IPS-18c (cell line): ENCODE results near the gene IKBKE.

Source experiments
- H3K4me3 ChIP-seq: 2 replicates; pipeline ENCODE4 v1.7.0; 2013; ENCODE audit warnings: low read depth, mild to moderate bottlenecking, low read length, moderate library complexity; ENCODE audit not compliant: insufficient read depth
- H3K9me3 ChIP-seq: one replicate; pipeline ENCODE4 v1.6.1; 2013; ENCODE audit warnings: mild to moderate bottlenecking, low read length, moderate library complexity; ENCODE audit not compliant: control insufficient read depth, insufficient read depth

The IKBKE gene

GRCh38 chr1:206484901-206485300 lies 14.6 kb downstream of the IKBKE start:
- H3K4me3 ChIP-seq, result no peak overlapping the region

GRCh38 chr1:206486995-206487788 lies 16.9 kb downstream of the IKBKE start:
- Histone ChIP-seq H3K9me3 (no peaks in the 10 kb centered on the region), H3K4me3 (no peak overlapping the region)

More at GRCh38 chr1:206484901-206485300, 14.6 kb downstream of the IKBKE start:
- no peaks in the 10 kb centered on the region for H3K9me3 ChIP-seq

GRCh38 chr1:206487970-206488369 lies 17.7 kb downstream of the IKBKE start:
- Histone ChIP-seq H3K9me3 (no peaks in the 10 kb centered on the region), H3K4me3 (no peak overlapping the region)

- H3K4me3 ChIP-seq, result no peak overlapping the region
- H3K9me3 ChIP-seq, result no peaks in the 10 kb centered on the region
Observed at GRCh38 chr1:206488466-206488865, 18.2 kb downstream of the IKBKE start.

- H3K9me3 ChIP-seq, result peaks cover 2% of the 10 kb centered on the region
- H3K4me3 ChIP-seq, result no peak overlapping the region
Observed at GRCh38 chr1:206489980-206490770, 19.9 kb downstream of the IKBKE start.

GRCh38 chr1:206490771-206491405 lies 20.6 kb downstream of the IKBKE start:
- Histone ChIP-seq H3K9me3 (peaks cover 2% of the 10 kb centered on the region), H3K4me3 (no peak overlapping the region)

- no peak overlapping the region for H3K4me3 ChIP-seq
- peaks cover 2% of the 10 kb centered on the region for H3K9me3 ChIP-seq
Observed at GRCh38 chr1:206491616-206492015, 21.3 kb downstream of the IKBKE start.

GRCh38 chr1:206492589-206492988 lies 22.3 kb downstream of the IKBKE start:
- Histone ChIP-seq H3K9me3 (peaks cover 2% of the 10 kb centered on the region), H3K4me3 (no peak overlapping the region)

- Histone ChIP-seq H3K9me3 (peaks cover 2% of the 10 kb centered on the region), H3K4me3 (no peak overlapping the region)
Observed at GRCh38 chr1:206493279-206493678, 23.0 kb downstream of the IKBKE start.

GRCh38 chr1:206495011-206495461 lies 24.8 kb downstream of the IKBKE start:
- no peak overlapping the region for H3K4me3 ChIP-seq
- H3K9me3 ChIP-seq, result peaks cover 2% of the 10 kb centered on the region

GRCh38 chr1:206495493-206496046 lies 25.3 kb downstream of the IKBKE start:
- peaks cover 2% of the 10 kb centered on the region for H3K9me3 ChIP-seq
- H3K4me3 ChIP-seq, result no peak overlapping the region

GRCh38 chr1:206496131-206496793 lies 26.0 kb downstream of the IKBKE start:
- no peak overlapping the region for H3K4me3 ChIP-seq
- H3K9me3 ChIP-seq, result peaks cover 2% of the 10 kb centered on the region

- Histone ChIP-seq H3K4me3 (no peak overlapping the region), H3K9me3 (peaks cover 2% of the 10 kb centered on the region)
Observed at GRCh38 chr1:206497363-206497762, 27.1 kb downstream of the IKBKE start.

- H3K4me3 ChIP-seq, result no peak overlapping the region
Observed at GRCh38 chr1:206497774-206498173, 27.5 kb downstream of the IKBKE start.

GRCh38 chr1:206498685-206499084 lies 28.4 kb downstream of the IKBKE start:
- Histone ChIP-seq H3K9me3 (peaks cover 2% of the 10 kb centered on the region), H3K4me3 (no peak overlapping the region)

More at GRCh38 chr1:206497774-206498173, 27.5 kb downstream of the IKBKE start:
- peaks cover 2% of the 10 kb centered on the region for H3K9me3 ChIP-seq

GRCh38 chr1:206500046-206500445 lies 29.8 kb downstream of the IKBKE start:
- no peaks in the 10 kb centered on the region for H3K9me3 ChIP-seq
- H3K4me3 ChIP-seq, result no peak overlapping the region

- no peaks in the 10 kb centered on the region for H3K9me3 ChIP-seq
Observed at GRCh38 chr1:206501881-206502280, 31.6 kb downstream of the IKBKE start.

More at GRCh38 chr1:206501881-206502280, 31.6 kb downstream of the IKBKE start:
- no peak overlapping the region for H3K4me3 ChIP-seq
